ENCODE data around the gene SERINC1. TPM values are rescaled to one million over a fixed set of nuclear protein-coding genes. Genes with fewer than 3 reads are reported as not detected.
A peak's percentile ranks its signal among the peaks of the same experiment; 100 is the strongest.

SERINC1 gene
- polyA plus RNA-seq, 3 donors from 2014 or later = 89.0 to 177 (median 131) TPM

- Mint-ChIP-seq H3K4me1 (peaks cover 16 to 40% of the 10 kb centered on the region in 2 donors), H3K27ac (peak within 1 kb of the TSS; percentile 84 to 97 (median 91)), H3K9me3 (peaks cover 0 to 2% (median 0%) of the 10 kb centered on the region in 6 donors), H3K4me3 (peak within 1 kb of the TSS; percentile 95 to 98 (median 96)), H3K36me3 (no peaks in the 10 kb centered on the region), H3K27me3 (ENCODE audit: low read depth in 3 of 3) (peaks cover 6 to 14% (median 7%) of the 10 kb centered on the region in 3 donors)
- peak; percentile 91 to 94 (median 93) for DNase-seq
Measured at GRCh38 chr6:122399348-122400120, 72.1 kb downstream of the SERINC1 start, which contains the start of gene HSF2. TSS of gene HSF2 (plus strand) at chr6:122399652. CDS start at chr6:122399738, 86 bp downstream.

GRCh38 chr6:122399055-122399347 is 72.6 kb downstream of the SERINC1 start:
- peak overlapping the region; percentile 87 to 96 (median 95) for H3K4me3 Mint-ChIP-seq
- H3K27me3 Mint-ChIP-seq (ENCODE audit: low read depth in 3 of 3) = peaks cover 6 to 14% (median 7%) of the 10 kb centered on the region in 3 donors
- H3K27ac Mint-ChIP-seq = peak overlapping the region; percentile 84 to 93 (median 90)
- H3K9me3 Mint-ChIP-seq = peaks cover 0 to 2% (median 0%) of the 10 kb centered on the region in 6 donors
- H3K4me1 Mint-ChIP-seq = peaks cover 16 to 36% of the 10 kb centered on the region in 2 donors
- no peak for DNase-seq
- H3K36me3 Mint-ChIP-seq = no peaks in the 10 kb centered on the region

GRCh38 chr6:122394016-122394415 is 77.6 kb downstream of the SERINC1 start:
- H3K4me3 Mint-ChIP-seq = no peak overlapping the region
- no peak for DNase-seq
- no peak overlapping the region for H3K27ac Mint-ChIP-seq
- peaks cover 0 to 8% (median 2%) of the 10 kb centered on the region in 3 donors for H3K27me3 Mint-ChIP-seq (ENCODE audit: low read depth in 3 of 3)
- H3K9me3 Mint-ChIP-seq = peaks cover 0 to 1% (median 0%) of the 10 kb centered on the region in 6 donors
- H3K4me1 Mint-ChIP-seq = peaks cover under 1 to 2% of the 10 kb centered on the region in 2 donors
- H3K36me3 Mint-ChIP-seq = no peaks in the 10 kb centered on the region

GRCh38 chr6:122393351-122393896 is 78.2 kb downstream of the SERINC1 start:
- H3K36me3 Mint-ChIP-seq = no peaks in the 10 kb centered on the region
- peaks cover 0 to 7% (median 2%) of the 10 kb centered on the region in 3 donors for H3K27me3 Mint-ChIP-seq (ENCODE audit: low read depth in 3 of 3)
- H3K4me3 Mint-ChIP-seq = no peak overlapping the region
- no peak for DNase-seq
- H3K9me3 Mint-ChIP-seq = peaks cover 0 to 1% (median 0%) of the 10 kb centered on the region in 6 donors
- no peaks in the 10 kb centered on the region for H3K4me1 Mint-ChIP-seq
- H3K27ac Mint-ChIP-seq = no peak overlapping the region

Other genes starting within 250 kb of the SERINC1 start
- gene HSF2, start 72.2 kb downstream of the SERINC1 start, polyA plus RNA-seq = 10 to 100 TPM in 2 of 3 donors, 1 to 10 TPM in 1; 5.3 to 12.2 (median 11.6) TPM
- 1 to 10 TPM in 2 of 3 donors, not detected in 1; 2.1 to 5.0 TPM for gene PKIB, start 138.6 kb upstream of the SERINC1 start, polyA plus RNA-seq

Measured in immature natural killer cell (primary cell).